ENCODE data around the gene C1orf167. TPM values are rescaled to one million over a fixed set of nuclear protein-coding genes. Genes with fewer than 3 reads are reported as not detected.
A peak's percentile ranks its signal among the peaks of the same experiment; 100 is the strongest.

Gene C1orf167
- total and polyA plus RNA-seq, 5 donors, result 1.3 to 4.0 (median 2.2) TPM

DNA sequence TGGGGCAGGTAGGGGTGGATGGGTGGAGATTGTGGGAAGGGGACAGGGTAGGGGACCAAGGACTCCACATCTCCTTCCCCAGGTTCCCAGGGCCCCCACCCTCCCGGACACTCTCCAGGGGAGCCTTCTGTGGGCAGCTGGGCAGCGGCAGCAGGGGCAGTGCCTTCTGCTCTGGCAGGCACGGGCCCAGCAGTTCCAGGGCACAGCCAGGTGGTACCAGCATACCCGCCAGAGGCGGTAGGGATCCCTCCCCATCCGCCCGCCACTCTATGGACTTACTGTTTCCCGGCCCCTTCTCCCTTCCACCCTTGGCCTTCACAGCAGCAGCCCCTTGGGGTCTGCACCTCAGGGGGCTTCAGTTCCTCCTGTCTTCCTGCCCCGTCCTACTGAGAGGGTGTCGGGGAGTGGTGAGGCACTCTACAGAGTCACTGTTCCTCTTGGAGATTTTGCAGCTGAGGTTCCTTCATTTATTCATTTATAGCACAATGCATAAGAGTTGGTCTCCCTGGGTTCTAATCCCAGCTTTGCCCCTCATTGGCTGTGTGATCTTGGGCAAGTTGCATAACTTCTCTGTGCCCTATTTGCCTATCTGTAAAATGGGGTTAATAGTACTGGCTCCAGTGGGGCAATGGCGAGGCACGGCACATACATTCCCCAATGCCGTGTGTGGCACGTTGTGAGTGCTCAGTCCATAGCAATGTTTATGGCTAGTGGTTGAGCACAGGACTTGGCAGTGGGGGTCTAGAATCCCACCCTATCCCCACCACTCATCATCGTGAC lies 17.0 kb downstream of the C1orf167 start:
- H3K4me3 ChIP-seq (ENCODE audit: low read length), result no peak overlapping the region
- H3K4me1 ChIP-seq (ENCODE audit: control insufficient read depth, insufficient read depth, low read length), result no peaks in the 10 kb centered on the region
- ATAC-seq, result no peak
- peak in 2 of 3 donors; percentile 23 to 54 for DNase-seq
- intact Hi-C loops (cut with DNase I), result no loop called here
- no peak overlapping the region for H3K27ac ChIP-seq (ENCODE audit: low read length)
- WGBS, result 91% methylated on average over 15 of the region's 15 CpGs
- H3K27me3 ChIP-seq (ENCODE audit: control insufficient read depth, insufficient read depth), result no peaks in the 10 kb centered on the region
- no peaks in the 10 kb centered on the region for H3K9me3 ChIP-seq (ENCODE audit: control insufficient read depth, low read length)

DNA sequence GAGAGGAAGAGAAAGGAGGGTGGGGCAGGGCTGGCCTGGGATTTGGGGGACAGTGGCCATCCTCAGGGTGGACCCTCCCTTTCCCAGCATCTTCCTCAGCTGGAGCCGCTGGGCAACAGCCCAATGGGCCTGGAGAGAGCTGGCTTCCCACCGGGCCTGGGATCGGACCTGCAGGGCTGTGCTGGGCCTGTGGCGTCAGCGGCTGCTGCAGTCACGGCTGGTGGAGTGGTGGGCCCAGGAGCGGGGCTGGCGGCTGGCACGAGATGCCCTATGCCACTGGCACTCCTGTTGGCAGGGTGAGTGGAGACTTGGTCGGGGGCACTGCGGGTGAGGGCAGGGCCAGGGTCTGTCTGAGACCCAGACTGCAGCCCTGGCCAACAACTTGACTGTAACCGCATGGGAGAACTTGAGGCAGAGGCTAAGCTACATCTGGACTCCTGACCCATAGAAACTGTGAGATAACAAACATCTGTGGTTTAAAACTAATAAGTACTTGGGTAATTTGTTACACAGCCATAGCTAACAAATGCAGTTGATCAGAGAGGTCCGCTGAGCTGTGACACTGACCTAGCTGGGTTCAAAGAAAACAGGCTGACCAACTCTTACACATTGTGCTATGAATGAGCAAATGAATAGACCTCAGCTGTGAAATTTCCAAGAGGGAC lies 17.9 kb downstream of the C1orf167 start:
- intact Hi-C loops (cut with DNase I), result no loop called here
- DNase-seq (peak in 2 of 3 donors; percentile 55 to 56), ATAC-seq (no peak)
- H3K27me3 ChIP-seq (ENCODE audit: control insufficient read depth, insufficient read depth), result no peaks in the 10 kb centered on the region
- WGBS, result 84% methylated on average over 13 of the region's 13 CpGs
- no peaks in the 10 kb centered on the region for H3K9me3 ChIP-seq (ENCODE audit: control insufficient read depth, low read length)
- H3K4me3 ChIP-seq (ENCODE audit: low read length), result no peak overlapping the region
- H3K27ac ChIP-seq (ENCODE audit: low read length), result no peak overlapping the region
- no peaks in the 10 kb centered on the region for H3K4me1 ChIP-seq (ENCODE audit: control insufficient read depth, insufficient read depth, low read length)

DNA sequence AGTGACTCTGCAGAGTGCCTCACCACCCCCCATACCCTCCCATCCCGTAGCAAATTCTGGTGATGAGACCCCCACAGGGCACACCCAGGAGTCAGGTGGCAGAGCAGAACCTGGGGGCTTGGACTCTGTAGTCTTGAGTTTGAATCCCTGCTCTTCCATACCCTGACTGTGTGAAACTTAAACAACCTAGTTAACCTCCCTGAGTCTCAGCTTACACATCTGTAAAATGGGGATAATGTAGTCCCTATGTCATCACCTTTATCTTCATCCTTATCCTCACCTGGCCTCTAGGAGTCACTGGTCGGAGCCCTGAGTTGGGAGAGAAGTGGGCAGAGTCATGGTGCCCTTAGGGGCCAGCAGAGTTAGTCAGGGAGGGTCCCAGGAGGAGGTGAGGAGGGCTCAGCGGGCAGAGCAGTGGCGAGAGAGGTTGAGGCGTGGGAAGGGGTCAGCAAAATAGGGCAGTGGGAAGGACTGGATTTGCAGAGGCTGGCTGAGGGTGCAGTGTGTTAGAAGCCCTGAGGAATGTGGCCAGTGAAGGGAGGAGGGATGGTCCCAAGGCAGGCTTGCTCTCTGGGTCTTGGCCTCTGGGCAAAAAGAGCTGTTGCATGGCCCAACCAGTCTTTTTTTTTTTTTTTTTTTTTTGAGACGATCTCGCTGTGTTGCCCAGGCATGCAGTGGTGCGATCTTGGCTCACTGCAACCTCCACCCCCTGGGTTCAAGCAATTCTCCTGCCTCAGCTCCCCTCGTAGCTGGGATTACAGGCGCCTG lies 18.6 kb downstream of the C1orf167 start:
- ATAC-seq (no peak), DNase-seq (peak in 2 of 3 donors; percentile 12 to 33)
- Histone ChIP-seq H3K9me3 (ENCODE audit: control insufficient read depth, low read length) (no peaks in the 10 kb centered on the region), H3K27me3 (ENCODE audit: control insufficient read depth, insufficient read depth) (no peaks in the 10 kb centered on the region), H3K4me1 (ENCODE audit: control insufficient read depth, insufficient read depth, low read length) (peaks cover 2% of the 10 kb centered on the region), H3K4me3 (ENCODE audit: low read length) (no peak overlapping the region), H3K27ac (ENCODE audit: low read length) (no peak overlapping the region)
- intact Hi-C loops (cut with DNase I), result no loop called here
- 79% methylated on average over 10 of the region's 10 CpGs for WGBS

DNA sequence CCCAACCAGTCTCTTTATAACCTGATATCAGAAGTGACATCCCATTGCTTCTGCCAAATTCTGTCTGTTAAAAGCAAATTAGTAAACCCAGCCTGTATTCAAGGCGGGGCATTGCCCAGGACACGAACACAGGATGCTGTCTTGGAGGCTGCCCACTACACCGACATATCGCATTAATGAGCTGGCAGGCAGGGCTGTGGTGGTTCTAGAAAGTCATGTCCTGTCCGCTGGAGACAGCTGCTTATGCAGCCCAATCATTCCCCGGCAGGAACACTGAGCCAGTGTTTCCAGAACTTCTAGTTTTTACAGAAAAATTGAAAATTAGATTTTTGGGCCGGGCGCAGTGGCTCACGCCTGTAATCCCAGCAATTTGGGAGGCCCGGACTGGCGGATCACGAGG lies 19.3 kb downstream of the C1orf167 start:
- ATAC-seq (no peak), DNase-seq (peak in 2 of 3 donors; percentile 19 to 50)
- Histone ChIP-seq H3K27ac (ENCODE audit: low read length) (no peak overlapping the region), H3K9me3 (ENCODE audit: control insufficient read depth, low read length) (no peaks in the 10 kb centered on the region), H3K4me3 (ENCODE audit: low read length) (no peak overlapping the region), H3K4me1 (ENCODE audit: control insufficient read depth, insufficient read depth, low read length) (peaks cover 2% of the 10 kb centered on the region), H3K27me3 (ENCODE audit: control insufficient read depth, insufficient read depth) (no peaks in the 10 kb centered on the region)
- intact Hi-C loops (cut with DNase I), result no loop called here
- WGBS, result 70% methylated on average over 12 of the region's 12 CpGs

DNA sequence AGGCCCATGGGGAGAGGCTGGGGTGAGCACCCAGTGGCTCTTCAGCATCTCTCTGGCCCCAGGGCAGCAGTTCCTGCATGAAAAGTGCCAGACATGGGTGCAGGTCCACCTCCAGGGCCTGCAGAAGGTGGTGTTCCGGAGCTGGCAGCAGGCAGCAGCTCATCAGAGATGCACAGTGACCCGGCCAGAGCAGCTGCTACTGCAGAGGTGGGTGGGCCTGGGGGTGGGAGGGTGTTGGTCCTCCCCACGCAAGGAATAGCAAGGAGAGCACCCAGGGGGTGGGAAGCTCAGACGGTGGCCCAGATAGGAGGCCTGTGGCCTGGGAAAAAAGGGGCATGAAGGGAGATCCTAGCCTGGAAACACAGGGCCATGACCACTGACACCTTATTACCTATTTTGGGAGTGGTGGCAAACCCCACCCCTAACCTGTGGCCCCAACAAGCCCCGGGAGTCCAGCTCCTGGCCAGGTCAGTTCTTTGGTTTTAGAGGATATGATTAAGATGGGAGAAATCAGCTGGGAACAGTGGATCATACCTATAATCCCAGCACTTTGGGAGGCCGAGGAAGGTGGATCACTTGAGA lies 20.2 kb downstream of the C1orf167 start:
- Histone ChIP-seq H3K27ac (ENCODE audit: low read length) (no peak overlapping the region), H3K9me3 (ENCODE audit: control insufficient read depth, low read length) (no peaks in the 10 kb centered on the region), H3K27me3 (ENCODE audit: control insufficient read depth, insufficient read depth) (no peaks in the 10 kb centered on the region), H3K4me3 (ENCODE audit: low read length) (no peak overlapping the region), H3K4me1 (ENCODE audit: control insufficient read depth, insufficient read depth, low read length) (peaks cover 5% of the 10 kb centered on the region)
- DNase-seq (peak in 2 of 3 donors; percentile 44 to 61), ATAC-seq (no peak)
- intact Hi-C loops (cut with DNase I), result no loop called here
- 79% methylated on average over 6 of the region's 6 CpGs for WGBS

DNA sequence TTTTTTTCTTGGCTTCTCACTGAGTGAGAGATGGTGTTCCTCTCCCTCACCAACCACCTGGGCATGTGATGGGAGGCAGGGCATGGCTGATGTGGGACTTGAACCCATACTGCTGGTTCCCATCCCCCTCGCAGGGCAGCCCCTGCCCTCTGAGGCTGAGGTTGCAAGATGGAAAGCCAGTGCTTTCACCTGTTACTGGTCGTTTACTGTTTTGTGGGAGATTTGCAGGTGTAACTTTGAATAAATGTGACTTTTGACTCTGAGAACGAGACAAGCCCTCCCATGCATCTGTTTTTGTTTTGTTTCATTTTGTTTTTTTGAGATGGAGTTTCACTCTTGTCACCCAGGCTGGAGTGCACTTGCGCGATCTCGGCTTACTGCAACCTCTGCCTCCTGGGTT lies 21.6 kb downstream of the C1orf167 start:
- DNase-seq (peak in 2 of 3 donors; percentile 31 to 43), ATAC-seq (no peak)
- 91% methylated on average over 6 of the region's 6 CpGs for whole genome bisulfite sequencing
- no peaks in the 10 kb centered on the region for H3K27me3 ChIP-seq (ENCODE audit: control insufficient read depth, insufficient read depth)
- no peak overlapping the region for H3K27ac ChIP-seq (ENCODE audit: low read length)
- peaks cover 12% of the 10 kb centered on the region for H3K4me1 ChIP-seq (ENCODE audit: control insufficient read depth, insufficient read depth, low read length)
- no peak overlapping the region for H3K4me3 ChIP-seq (ENCODE audit: low read length)
- intact Hi-C loops (cut with DNase I), result no loop called here
- no peaks in the 10 kb centered on the region for H3K9me3 ChIP-seq (ENCODE audit: control insufficient read depth, low read length)

DNA sequence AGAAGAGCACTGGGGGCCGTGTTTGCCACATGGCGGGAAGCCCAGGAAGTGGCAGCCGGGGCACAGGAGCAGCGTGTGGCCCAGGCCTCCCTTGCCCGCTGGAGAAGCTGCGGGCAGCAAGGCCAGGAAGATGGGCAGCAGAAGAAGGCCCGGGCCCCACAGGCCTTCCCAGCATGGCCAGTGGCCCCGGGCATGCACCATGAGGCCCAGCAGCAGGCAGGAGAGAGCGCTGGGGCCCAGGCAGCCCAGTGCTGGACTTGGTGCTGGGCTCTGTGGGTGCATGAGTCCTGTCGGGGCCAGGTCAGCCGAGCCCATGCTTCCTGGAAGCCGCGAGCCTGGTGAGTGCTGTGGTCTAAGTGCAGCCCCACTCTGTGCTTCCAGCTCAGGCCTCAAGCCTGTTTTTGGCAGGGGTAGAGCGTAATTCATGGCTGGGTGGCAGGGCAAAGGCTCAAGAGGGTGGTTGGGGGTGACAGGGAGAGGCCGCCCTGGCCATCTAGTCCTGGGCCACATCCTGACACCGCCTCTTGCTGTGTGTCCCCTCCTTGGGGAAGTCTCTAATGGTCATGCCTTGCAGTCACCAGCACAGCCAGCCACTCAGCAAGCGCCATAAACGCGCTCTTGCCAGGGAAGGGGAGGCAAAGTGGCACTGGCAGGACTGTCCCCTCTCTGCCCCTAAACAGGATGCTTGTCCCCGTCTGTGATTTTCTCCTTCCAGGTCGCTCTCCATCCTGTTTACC lies 22.4 kb downstream of the C1orf167 start:
- 66% methylated on average over 21 of the region's 21 CpGs for WGBS
- Histone ChIP-seq H3K27me3 (ENCODE audit: control insufficient read depth, insufficient read depth) (no peaks in the 10 kb centered on the region), H3K4me1 (ENCODE audit: control insufficient read depth, insufficient read depth, low read length) (peaks cover 17% of the 10 kb centered on the region), H3K9me3 (ENCODE audit: control insufficient read depth, low read length) (no peaks in the 10 kb centered on the region), H3K4me3 (ENCODE audit: low read length) (no peak overlapping the region), H3K27ac (ENCODE audit: low read length) (peak overlapping the region; percentile 5)
- DNase-seq (peak in 2 of 3 donors; percentile 62 to 65), ATAC-seq (peak in 1 of 2 donors; percentile 1)
- intact Hi-C loops (cut with DNase I), result no loop called here

DNA sequence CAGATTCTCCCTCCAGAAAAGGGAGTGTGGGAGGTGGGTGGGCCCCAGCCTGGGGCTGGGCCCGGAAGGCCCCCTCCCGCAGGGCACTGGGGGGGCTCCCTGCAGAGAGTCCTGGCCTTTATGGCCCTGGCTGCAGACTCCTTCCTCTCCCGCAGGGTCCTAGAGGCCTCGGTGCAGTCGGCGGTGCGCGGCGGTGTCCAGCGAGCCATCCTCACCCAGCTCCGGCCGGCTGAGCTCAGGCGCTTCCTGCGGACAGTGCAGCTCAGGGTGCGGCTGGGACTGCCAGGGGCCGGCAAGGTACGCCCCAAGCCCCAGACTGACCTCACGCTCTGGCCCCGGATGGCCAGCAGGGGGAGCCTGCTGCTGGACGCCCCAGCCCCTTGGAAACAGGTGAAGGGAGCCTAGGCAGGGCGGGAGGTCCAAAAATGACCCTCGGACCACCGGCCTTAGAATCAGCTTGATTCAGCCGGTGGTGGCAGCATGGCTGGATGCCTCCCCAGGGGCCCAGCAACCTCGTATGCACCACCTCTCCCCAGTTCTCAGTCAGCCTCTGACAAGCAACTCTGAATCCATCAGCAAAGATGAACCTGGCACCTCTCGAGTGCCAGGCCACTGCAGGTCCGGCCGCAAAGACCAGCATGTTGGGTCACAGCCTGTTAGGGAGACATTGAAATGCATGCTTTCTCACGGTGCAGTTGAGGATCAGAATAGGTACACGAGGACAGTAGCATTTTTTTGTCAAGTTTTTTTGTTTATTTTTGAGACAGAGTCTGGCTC lies 23.2 kb downstream of the C1orf167 start:
- DNase-seq (peak; percentile 81 to 91 (median 91)), ATAC-seq (peak; percentile 54 to 69)
- Histone ChIP-seq H3K9me3 (ENCODE audit: control insufficient read depth, low read length) (no peaks in the 10 kb centered on the region), H3K4me1 (ENCODE audit: control insufficient read depth, insufficient read depth, low read length) (peaks cover 23% of the 10 kb centered on the region), H3K27ac (ENCODE audit: low read length) (peak overlapping the region; percentile 5), H3K4me3 (ENCODE audit: low read length) (no peak overlapping the region), H3K27me3 (ENCODE audit: control insufficient read depth, insufficient read depth) (no peaks in the 10 kb centered on the region)
- intact Hi-C loops (cut with DNase I), result no loop called here
- 6% methylated on average over 30 of the region's 30 CpGs for WGBS

DNA sequence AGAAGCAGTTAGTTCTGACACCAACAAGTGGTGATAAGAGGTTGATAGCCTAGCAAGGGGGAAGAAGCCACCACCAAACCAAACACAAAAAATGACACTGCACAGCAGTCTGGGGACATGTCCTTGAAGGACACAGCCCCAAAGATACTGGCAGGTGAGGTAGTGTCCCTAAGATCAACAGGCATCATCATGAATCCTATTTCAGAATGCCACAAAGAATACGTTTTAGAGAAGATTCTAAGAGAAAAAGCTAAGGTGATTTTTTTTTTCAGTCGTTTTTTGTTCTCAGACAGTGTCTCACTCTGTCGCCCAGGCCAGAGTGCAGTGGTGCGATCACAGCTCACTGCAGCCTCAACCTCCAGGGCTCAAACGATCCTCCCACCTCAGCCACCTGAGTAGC lies 24.2 kb downstream of the C1orf167 start:
- DNase-seq, result peak in 2 of 3 donors; percentile 23 to 49
- H3K4me1 ChIP-seq (ENCODE audit: control insufficient read depth, insufficient read depth, low read length), result peaks cover 29% of the 10 kb centered on the region
- H3K27me3 ChIP-seq (ENCODE audit: control insufficient read depth, insufficient read depth), result no peaks in the 10 kb centered on the region
- intact Hi-C loops (cut with DNase I), result no loop called here
- H3K27ac ChIP-seq (ENCODE audit: low read length), result no peak overlapping the region
- no peak overlapping the region for H3K4me3 ChIP-seq (ENCODE audit: low read length)
- WGBS, result 58% methylated on average over 5 of the region's 5 CpGs
- no peaks in the 10 kb centered on the region for H3K9me3 ChIP-seq (ENCODE audit: control insufficient read depth, low read length)
- ATAC-seq, result no peak
